Neural cell (in vitro differentiated cells): ENCODE measurements around the gene FAM181B. TPM values are rescaled to one million over a fixed set of nuclear protein-coding genes. Genes with fewer than 3 reads are reported as not detected.

Experiments used
- polyA plus RNA-seq: library from polyadenylated mRNA; depleted of rRNA; stranded (reverse); fragments of >200 nt; gene quantifications from 2 replicates; pipeline ENCODE4 v1.2.3, GENCODE V29; 2014
- small RNA-seq, 3 experiments: library from RNA; depleted of rRNA; stranded (forward); fragments of <200 nt; gene quantifications; one replicate each; pipeline ENCODE3, GENCODE V24; 2012

FAM181B gene
- polyA plus RNA-seq, 1 donor from 2014 or later, result 1.3 TPM

Small RNA genes lying within 50 kb of the gene (small RNA-seq; reads per million reads assigned to genes)
- 0 reads per million in 3 experiments for gene RPS28P7

Other genes with a start within 250 kb of the FAM181B start
- 6.1 and 13.3 TPM in 2 replicates for gene PRCP, start 166.6 kb upstream of the FAM181B start, polyA plus RNA-seq
- 0.26 and 2.3 TPM in 2 replicates for gene DDIAS, start 167.9 kb upstream of the FAM181B start, polyA plus RNA-seq